MG63 (cell line): ENCODE data around the gene KLHL29. TPM values are rescaled to one million over a fixed set of nuclear protein-coding genes. Genes with fewer than 3 reads are reported as not detected.

Experiments used
- DNase-seq: peaks from one replicate; pipeline ENCODE4 v3.0.0-alpha.2; 2020
- H3K27me3 ChIP-seq: fragments of 250-450 bp; sonication (Bioruptor Pico); 2 replicates; pipeline ENCODE4 v1.5.1; 2020; ENCODE audit warnings: mild to moderate bottlenecking, moderate library complexity
- H3K36me3 ChIP-seq: fragments of 250-450 bp; sonication (Bioruptor Pico); 2 replicates; pipeline ENCODE4 v1.5.1; 2020; ENCODE audit warnings: mild to moderate bottlenecking, moderate library complexity
- H3K4me3 ChIP-seq: fragments of 250-450 bp; sonication (Bioruptor Pico); 2 replicates; pipeline ENCODE4 v1.5.1; 2020; ENCODE audit warnings: mild to moderate bottlenecking, moderate library complexity
- H3K9me3 ChIP-seq: fragments of 250-450 bp; sonication (Bioruptor Pico); 2 replicates; pipeline ENCODE4 v1.5.1; 2020; ENCODE audit warnings: mild to moderate bottlenecking, moderate library complexity
- total RNA-seq: library from RNA; depleted of rRNA; stranded (reverse); fragments of >200 nt; shearing (Covaris generic); gene quantifications from 2 replicates; pipeline ENCODE4 v1.2.3, GENCODE V29; 2014; ENCODE audit warnings: low replicate concordance

Gene KLHL29
- total RNA-seq, 1 experiment from 2014 or later: 1.5 TPM

- H3K27me3 ChIP-seq: no peaks in the 10 kb centered on the region
Measured at GRCh38 chr2:23464156-23464555, 79.2 kb downstream of the KLHL29 start.

GRCh38 chr2:23464905-23465537 is 80.0 kb downstream of the KLHL29 start:
- Histone ChIP-seq H3K36me3 (no peaks in the 10 kb centered on the region), H3K9me3 (no peaks in the 10 kb centered on the region), H3K4me3 (no peak overlapping the region), H3K27me3 (no peaks in the 10 kb centered on the region)
- no peak for DNase-seq

More at GRCh38 chr2:23464156-23464555, 79.2 kb downstream of the KLHL29 start:
- no peaks in the 10 kb centered on the region for H3K36me3 ChIP-seq
- H3K9me3 ChIP-seq: no peaks in the 10 kb centered on the region
- H3K4me3 ChIP-seq: no peak overlapping the region
- DNase-seq: no peak

DNA sequence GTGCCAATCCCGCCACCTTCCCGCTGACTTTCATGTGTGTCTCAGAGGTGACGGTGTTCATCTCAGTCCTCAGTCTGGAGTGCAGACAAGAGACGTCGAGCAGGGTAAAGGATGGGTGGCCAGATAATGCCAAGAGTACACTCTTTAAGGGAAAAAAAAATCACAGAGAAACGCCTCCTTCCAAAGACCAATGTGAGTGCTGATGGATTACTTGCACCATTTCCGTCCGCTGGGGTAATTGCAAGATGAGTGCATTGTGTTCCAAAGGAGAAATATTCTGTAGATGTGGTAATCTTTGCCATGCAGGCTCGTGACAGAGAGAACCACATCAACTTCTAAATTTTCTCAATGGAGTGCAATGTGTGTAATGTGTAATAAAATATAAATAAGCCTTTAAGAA is 81.0 kb downstream of the KLHL29 start:
- no peaks in the 10 kb centered on the region for H3K36me3 ChIP-seq
- no peaks in the 10 kb centered on the region for H3K9me3 ChIP-seq
- DNase-seq: no peak
- no peaks in the 10 kb centered on the region for H3K27me3 ChIP-seq
- no peak overlapping the region for H3K4me3 ChIP-seq

DNA sequence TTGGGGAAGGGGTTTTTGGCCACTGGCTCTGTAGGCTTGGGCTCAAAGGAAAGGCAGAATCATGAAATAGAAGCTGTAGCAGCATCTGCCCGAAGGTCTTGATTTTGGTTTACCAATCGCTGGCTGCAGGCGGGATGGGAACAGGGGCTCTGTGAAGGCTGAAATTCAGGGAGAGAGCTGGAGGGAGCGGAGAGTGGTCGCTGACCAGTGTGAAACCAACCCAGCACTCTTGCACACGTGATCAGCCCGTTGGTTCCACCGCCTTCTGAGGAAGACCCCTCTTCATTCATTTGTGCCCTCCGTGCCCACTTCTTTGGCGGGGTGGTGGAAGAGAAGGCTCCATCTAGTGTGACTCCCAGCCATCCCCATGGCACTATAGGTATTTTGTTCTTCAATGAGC is 82.6 kb downstream of the KLHL29 start:
- Histone ChIP-seq H3K27me3 (no peaks in the 10 kb centered on the region), H3K36me3 (no peaks in the 10 kb centered on the region), H3K9me3 (no peaks in the 10 kb centered on the region), H3K4me3 (no peak overlapping the region)
- DNase-seq: no peak

DNA sequence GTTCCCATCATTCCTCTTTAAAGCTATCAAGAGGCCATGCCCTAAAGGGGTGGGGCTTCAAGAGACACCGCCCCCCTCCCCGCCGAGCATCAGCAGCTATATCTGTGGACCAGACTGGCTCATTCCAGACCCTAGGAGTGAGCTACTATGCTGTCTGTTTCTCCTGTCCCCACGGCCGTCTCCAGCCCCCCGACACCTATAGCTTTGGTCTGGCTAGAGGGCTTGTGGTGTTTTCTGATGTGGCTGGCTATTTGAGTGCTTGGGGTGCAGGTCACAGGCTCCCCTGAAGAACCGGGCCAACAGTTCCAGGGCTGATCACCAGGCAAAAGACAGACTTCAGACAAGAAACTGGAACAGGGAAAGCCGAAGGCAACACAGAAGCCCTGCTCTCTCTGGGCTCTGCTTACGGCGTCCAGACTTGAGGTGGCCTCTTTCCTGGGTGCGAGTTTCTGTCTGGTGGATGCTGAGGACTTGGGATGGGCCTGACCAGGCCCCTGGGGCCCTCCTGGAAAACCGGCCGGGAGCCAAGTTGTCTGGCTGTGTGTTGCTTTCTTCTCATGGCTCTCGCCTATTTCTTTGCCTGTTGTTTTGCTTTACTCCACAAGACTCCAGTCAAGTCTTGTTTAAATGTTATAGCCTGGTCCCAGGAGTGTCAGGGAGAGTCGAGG is 83.6 kb downstream of the KLHL29 start:
- DNase-seq: no peak
- H3K36me3 ChIP-seq: no peaks in the 10 kb centered on the region

DNA sequence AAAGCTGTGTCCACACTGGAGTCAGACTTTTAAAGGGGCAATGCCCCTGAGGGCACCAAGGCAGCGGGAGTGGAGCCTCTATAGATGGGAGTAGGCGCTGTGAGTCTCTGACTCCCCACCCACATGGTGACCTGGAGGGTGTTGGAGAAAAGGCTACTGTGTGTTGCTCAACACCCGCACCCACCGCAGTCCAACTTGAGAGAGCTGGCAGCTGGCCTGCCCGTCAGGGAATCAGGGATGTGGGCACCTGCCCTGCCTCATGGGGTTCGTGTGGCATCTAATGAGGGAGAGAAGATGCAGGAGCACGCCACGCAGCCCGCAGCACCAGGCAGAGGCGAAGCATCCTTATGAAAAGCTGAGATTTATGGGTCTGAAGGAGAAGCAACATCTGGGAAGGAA is 84.2 kb downstream of the KLHL29 start:
- no peaks in the 10 kb centered on the region for H3K27me3 ChIP-seq
- H3K36me3 ChIP-seq: no peaks in the 10 kb centered on the region
- no peaks in the 10 kb centered on the region for H3K9me3 ChIP-seq
- H3K4me3 ChIP-seq: no peak overlapping the region
- no peak for DNase-seq

More for the DNA sequence above, 83.6 kb downstream of the KLHL29 start:
- Histone ChIP-seq H3K27me3 (no peaks in the 10 kb centered on the region), H3K9me3 (no peaks in the 10 kb centered on the region), H3K4me3 (no peak overlapping the region)

- Histone ChIP-seq H3K9me3 (no peaks in the 10 kb centered on the region), H3K36me3 (no peaks in the 10 kb centered on the region), H3K27me3 (no peaks in the 10 kb centered on the region), H3K4me3 (no peak overlapping the region)
- DNase-seq: no peak
Measured at GRCh38 chr2:23475036-23475435, 90.1 kb downstream of the KLHL29 start.

- Histone ChIP-seq H3K4me3 (no peak overlapping the region), H3K9me3 (no peaks in the 10 kb centered on the region), H3K36me3 (no peaks in the 10 kb centered on the region), H3K27me3 (no peaks in the 10 kb centered on the region)
- no peak for DNase-seq
Measured at GRCh38 chr2:23475473-23475872, 90.5 kb downstream of the KLHL29 start.

DNA sequence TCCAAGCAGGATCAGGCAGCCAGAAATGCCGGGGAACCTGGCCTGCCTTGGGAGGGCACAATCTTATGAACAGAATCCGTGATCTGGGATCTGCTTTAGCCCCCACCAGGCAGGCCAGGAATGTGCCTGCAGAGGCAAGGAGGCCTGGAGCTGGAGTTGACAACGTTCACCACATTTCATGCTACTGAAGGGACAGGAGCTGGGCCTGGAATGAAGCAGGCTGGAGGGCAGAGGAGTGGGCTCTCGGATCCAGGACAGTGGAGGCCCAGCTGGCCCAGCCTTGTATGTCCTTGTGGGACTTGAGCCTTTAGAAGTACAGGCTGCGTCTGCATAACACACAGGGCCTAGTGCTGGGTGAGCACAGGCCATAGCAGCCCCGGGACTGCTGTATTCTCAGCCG is 91.8 kb downstream of the KLHL29 start:
- no peaks in the 10 kb centered on the region for H3K36me3 ChIP-seq
- DNase-seq: no peak
- no peaks in the 10 kb centered on the region for H3K9me3 ChIP-seq
- no peak overlapping the region for H3K4me3 ChIP-seq
- no peaks in the 10 kb centered on the region for H3K27me3 ChIP-seq

GRCh38 chr2:23477392-23477791 is 92.4 kb downstream of the KLHL29 start:
- no peak overlapping the region for H3K4me3 ChIP-seq
- no peaks in the 10 kb centered on the region for H3K36me3 ChIP-seq
- DNase-seq: no peak
- no peaks in the 10 kb centered on the region for H3K9me3 ChIP-seq
- H3K27me3 ChIP-seq: no peaks in the 10 kb centered on the region

- H3K36me3 ChIP-seq: no peaks in the 10 kb centered on the region
- no peaks in the 10 kb centered on the region for H3K27me3 ChIP-seq
- H3K4me3 ChIP-seq: no peak overlapping the region
- DNase-seq: no peak
- H3K9me3 ChIP-seq: no peaks in the 10 kb centered on the region
Measured at GRCh38 chr2:23478087-23478932, 93.3 kb downstream of the KLHL29 start.

- no peak for DNase-seq
- Histone ChIP-seq H3K9me3 (no peaks in the 10 kb centered on the region), H3K36me3 (no peaks in the 10 kb centered on the region; the same call in 1 of the 2 replicates), H3K27me3 (no peaks in the 10 kb centered on the region), H3K4me3 (no peak overlapping the region)
Measured at GRCh38 chr2:23478933-23479683, 94.1 kb downstream of the KLHL29 start.

DNA sequence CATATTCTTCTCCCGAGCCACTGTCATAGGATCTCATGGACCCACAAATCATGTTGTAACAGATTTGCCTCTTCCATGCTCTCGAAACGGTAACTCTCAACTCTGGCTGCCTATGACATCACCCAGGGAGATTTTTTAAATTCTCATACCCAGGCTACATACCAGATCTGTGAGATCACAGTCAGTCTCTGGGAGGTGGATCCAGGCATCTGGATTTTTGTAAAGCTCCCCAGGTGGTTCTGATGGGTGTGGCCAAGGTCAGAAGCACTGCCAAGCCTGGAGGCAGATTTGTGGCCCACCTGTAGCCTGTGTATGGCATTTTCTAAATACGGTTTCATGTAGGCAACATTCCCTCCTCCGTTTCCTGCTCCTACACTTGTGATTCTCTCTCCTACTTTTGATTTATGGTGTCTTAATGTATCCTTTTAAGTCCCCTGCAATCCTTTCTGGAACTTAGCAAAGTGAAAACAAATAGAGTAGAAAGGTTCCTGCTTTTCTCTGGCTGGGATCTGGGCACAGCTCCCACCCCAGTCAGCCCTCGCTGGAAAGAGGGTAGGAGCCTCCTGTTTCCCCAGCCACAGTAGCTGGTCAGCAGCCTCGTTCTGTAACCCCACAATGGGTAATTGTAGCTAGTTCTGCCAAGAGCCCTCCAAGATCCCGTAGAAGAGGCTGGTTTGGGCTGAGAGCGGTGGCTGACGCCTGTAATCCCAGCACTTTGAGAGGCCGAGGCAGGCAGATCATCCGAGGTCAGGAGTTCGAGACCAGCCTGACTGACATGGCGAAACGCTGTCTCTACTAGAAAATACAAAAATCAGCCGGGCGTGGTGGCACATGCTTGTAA is 96.2 kb downstream of the KLHL29 start:
- Histone ChIP-seq H3K9me3 (no peaks in the 10 kb centered on the region), H3K36me3 (no peaks in the 10 kb centered on the region; the same call in 1 of the 2 replicates), H3K4me3 (no peak overlapping the region), H3K27me3 (no peaks in the 10 kb centered on the region)
- peak; percentile 52 for DNase-seq

- Histone ChIP-seq H3K4me3 (no peak overlapping the region), H3K36me3 (no peaks in the 10 kb centered on the region; the same call in 1 of the 2 replicates), H3K9me3 (no peaks in the 10 kb centered on the region), H3K27me3 (no peaks in the 10 kb centered on the region)
- DNase-seq: no peak
Measured at GRCh38 chr2:23482188-23482587, 97.2 kb downstream of the KLHL29 start.

GRCh38 chr2:23482607-23483006 is 97.6 kb downstream of the KLHL29 start:
- Histone ChIP-seq H3K9me3 (no peaks in the 10 kb centered on the region), H3K4me3 (no peak overlapping the region), H3K36me3 (no peaks in the 10 kb centered on the region; the same call in 1 of the 2 replicates), H3K27me3 (no peaks in the 10 kb centered on the region)
- no peak for DNase-seq

DNA sequence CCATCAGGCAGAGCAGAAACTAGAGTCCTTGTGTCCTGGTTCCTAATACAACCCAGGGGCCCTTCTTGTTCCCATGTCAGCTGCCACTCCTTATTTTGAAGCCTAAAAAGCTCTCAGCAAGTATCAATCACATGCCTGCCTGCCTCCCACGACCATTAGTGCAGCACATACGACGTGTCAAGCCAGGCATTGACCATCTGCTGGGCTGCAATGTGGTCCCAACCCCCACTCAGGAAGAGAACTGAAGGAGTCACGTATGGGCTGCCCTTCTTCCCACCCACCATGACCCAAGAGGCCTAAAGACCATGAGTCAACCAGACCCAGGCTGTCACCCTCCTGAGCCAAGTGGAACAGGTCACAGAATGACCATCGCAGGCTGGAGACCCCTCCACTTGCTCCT is 98.8 kb downstream of the KLHL29 start:
- no peak overlapping the region for H3K4me3 ChIP-seq
- no peaks in the 10 kb centered on the region for H3K27me3 ChIP-seq
- DNase-seq: no peak
- no peaks in the 10 kb centered on the region; the same call in 1 of the 2 replicates for H3K36me3 ChIP-seq
- no peaks in the 10 kb centered on the region for H3K9me3 ChIP-seq
